Amygdala (tissue), 56 donors: ENCODE results near the gene CREB3L1.
"Not testable (repeated sequence)": the region's sequence is repeated elsewhere in the genome, so short reads cannot be mapped to it uniquely, and the experiment has no call there.

Experiments used
- DNase-seq, 56 donors: peaks; one replicate each; lab custom pipeline; 2025; lab: John Stamatoyannopoulos, UW

Gene CREB3L1

GRCh38 chr11:46248289-46249102 lies 29.0 kb upstream of the CREB3L1 start:
- DNase-seq, result no peak

- DNase-seq, result no peak
Observed at GRCh38 chr11:46249103-46249937, 28.1 kb upstream of the CREB3L1 start.

- no peak for DNase-seq
Observed at GRCh38 chr11:46249938-46250744, 27.3 kb upstream of the CREB3L1 start.

GRCh38 chr11:46250745-46251052 lies 26.8 kb upstream of the CREB3L1 start:
- no peak for DNase-seq

- no peak for DNase-seq
Observed at GRCh38 chr11:46251954-46252353, 25.5 kb upstream of the CREB3L1 start.

- no peak for DNase-seq
Observed at GRCh38 chr11:46252373-46252914, 25.0 kb upstream of the CREB3L1 start.

- no peak for DNase-seq
Observed at GRCh38 chr11:46253258-46254132, 24.0 kb upstream of the CREB3L1 start.

GRCh38 chr11:46254133-46254491 lies 23.4 kb upstream of the CREB3L1 start:
- DNase-seq, result no peak

- no peak for DNase-seq
Observed at GRCh38 chr11:46256540-46257001, 20.9 kb upstream of the CREB3L1 start.

GRCh38 chr11:46259347-46259746 lies 18.1 kb upstream of the CREB3L1 start:
- not testable (repeated sequence) for DNase-seq

- DNase-seq, result no peak
Observed at GRCh38 chr11:46259971-46260560, 17.4 kb upstream of the CREB3L1 start.

GRCh38 chr11:46263120-46263519 lies 14.3 kb upstream of the CREB3L1 start:
- no peak for DNase-seq

- DNase-seq, result no peak
Observed at GRCh38 chr11:46264030-46264429, 13.4 kb upstream of the CREB3L1 start.

GRCh38 chr11:46264976-46265375 lies 12.5 kb upstream of the CREB3L1 start:
- DNase-seq, result no peak

- no peak for DNase-seq
Observed at GRCh38 chr11:46265764-46266163, 11.7 kb upstream of the CREB3L1 start.

GRCh38 chr11:46267930-46268329 lies 9.5 kb upstream of the CREB3L1 start:
- DNase-seq, result no peak

- no peak for DNase-seq
Observed at GRCh38 chr11:46270684-46271083, 6.8 kb upstream of the CREB3L1 start.

GRCh38 chr11:46271407-46271806 lies 6.1 kb upstream of the CREB3L1 start:
- no peak for DNase-seq
